Bronchial epithelial cell (primary cell): Measurements from ENCODE around the gene MAP2K4. TPM values are rescaled to one million over a fixed set of nuclear protein-coding genes. Genes with fewer than 3 reads are reported as not detected.

Source experiments
- DNase-seq: peaks from one replicate; pipeline ENCODE4 v3.0.0-alpha.2; 2010; ENCODE audit warnings: low read depth
- FAIRE-seq: peaks from 2 replicates; lab custom pipeline; 2011; peaks lifted over from hg19 to GRCh38; lab: Jason Lieb, UNC
- H3K27me3 ChIP-seq: 2 replicates; pipeline ENCODE4 v1.5.1; 2011; ENCODE audit warnings: low read length; ENCODE audit not compliant: control insufficient read depth, insufficient read depth
- H3K36me3 ChIP-seq: 2 replicates; pipeline ENCODE4 v1.5.1; 2011; ENCODE audit warnings: low read length; ENCODE audit not compliant: control insufficient read depth, insufficient read depth
- H3K4me3 ChIP-seq: 2 replicates; pipeline ENCODE4 v1.5.1; 2011; ENCODE audit warnings: mild to moderate bottlenecking, low read depth, low read length, control low read depth
- total RNA-seq: library from RNA; depleted of rRNA; stranded (reverse); fragments of >200 nt; gene quantifications from 2 replicates; pipeline ENCODE4 v1.2.1, GENCODE V29; 2014
- TF ChIP-seq, protein P1 (sequence below): IDR thresholded peaks from 2 replicates; pipeline ENCODE4 v1.5.1; 2011; ENCODE audit warnings: mild to moderate bottlenecking, moderate library complexity, low read length, control low read depth, inconsistent platforms; ENCODE audit not compliant: insufficient read depth, severe bottlenecking

The MAP2K4 gene
- total RNA-seq, 1 donor from 2014 or later = 27.9 TPM

DNA sequence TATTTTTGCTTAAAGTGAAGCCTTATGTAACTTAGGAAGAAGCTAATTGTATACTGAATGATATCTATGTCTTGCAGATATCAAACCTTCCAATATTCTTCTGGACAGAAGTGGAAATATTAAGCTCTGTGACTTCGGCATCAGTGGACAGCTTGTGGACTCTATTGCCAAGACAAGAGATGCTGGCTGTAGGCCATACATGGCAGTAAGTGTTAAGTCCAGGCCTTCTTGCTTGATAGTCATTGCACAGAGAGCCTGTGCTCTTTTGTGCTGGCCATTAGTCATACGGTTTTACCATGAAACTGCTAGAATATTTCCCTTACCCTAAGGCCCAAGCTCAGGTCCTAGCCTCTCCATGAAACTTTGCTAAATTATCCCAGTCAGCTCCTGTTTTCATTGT is 92.5 kb downstream of the MAP2K4 start:
- no peak overlapping the region for H3K4me3 ChIP-seq
- TF ChIP-seq, protein P1, sequence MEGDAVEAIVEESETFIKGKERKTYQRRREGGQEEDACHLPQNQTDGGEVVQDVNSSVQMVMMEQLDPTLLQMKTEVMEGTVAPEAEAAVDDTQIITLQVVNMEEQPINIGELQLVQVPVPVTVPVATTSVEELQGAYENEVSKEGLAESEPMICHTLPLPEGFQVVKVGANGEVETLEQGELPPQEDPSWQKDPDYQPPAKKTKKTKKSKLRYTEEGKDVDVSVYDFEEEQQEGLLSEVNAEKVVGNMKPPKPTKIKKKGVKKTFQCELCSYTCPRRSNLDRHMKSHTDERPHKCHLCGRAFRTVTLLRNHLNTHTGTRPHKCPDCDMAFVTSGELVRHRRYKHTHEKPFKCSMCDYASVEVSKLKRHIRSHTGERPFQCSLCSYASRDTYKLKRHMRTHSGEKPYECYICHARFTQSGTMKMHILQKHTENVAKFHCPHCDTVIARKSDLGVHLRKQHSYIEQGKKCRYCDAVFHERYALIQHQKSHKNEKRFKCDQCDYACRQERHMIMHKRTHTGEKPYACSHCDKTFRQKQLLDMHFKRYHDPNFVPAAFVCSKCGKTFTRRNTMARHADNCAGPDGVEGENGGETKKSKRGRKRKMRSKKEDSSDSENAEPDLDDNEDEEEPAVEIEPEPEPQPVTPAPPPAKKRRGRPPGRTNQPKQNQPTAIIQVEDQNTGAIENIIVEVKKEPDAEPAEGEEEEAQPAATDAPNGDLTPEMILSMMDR = no peak
- H3K36me3 ChIP-seq = peaks cover 4% of the 10 kb centered on the region
- no peaks in the 10 kb centered on the region for H3K27me3 ChIP-seq
- FAIRE-seq = no peak
- DNase-seq = no peak

DNA sequence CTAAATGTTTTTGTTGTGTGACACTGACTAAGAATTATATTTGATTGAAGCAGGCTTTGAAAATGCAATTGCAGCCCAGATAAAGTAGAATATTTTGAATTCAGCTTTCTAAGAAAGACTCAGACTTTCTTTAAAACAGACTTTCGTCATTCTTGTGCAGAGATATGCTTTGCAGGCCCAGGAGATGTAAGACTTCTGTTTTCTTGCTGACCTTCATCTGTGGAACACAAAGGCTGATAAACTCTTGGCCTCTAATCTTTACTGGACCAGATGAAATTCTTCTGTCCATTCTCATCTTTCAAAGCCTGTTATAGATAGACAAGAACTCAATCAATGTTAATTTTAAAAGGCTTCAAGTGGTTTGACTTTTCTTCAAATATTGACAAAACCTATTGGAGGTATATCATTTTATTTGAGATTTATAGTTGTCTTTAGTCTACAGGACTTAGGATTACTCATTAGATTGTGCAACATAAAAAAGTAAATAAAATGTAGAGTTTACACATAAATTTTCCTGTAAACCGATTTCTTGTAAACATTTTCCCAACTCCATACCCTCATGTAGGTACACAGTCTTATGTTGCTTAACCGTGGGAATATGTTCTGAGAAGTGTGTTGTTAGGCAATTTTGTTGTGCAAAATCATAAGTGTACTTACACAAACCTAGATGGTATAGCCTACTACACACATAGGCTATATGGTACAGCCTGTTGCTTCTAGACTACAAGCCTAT is 94.2 kb downstream of the MAP2K4 start:
- Histone ChIP-seq H3K4me3 (no peak overlapping the region), H3K36me3 (peaks cover 4% of the 10 kb centered on the region), H3K27me3 (no peaks in the 10 kb centered on the region)
- TF ChIP-seq, protein P1 = no peak
- FAIRE-seq (no peak), DNase-seq (peak; percentile 4)

GRCh38 chr17:12116143-12116542 is 95.5 kb downstream of the MAP2K4 start:
- TF ChIP-seq, protein P1 = no peak
- FAIRE-seq (no peak), DNase-seq (no peak)
- Histone ChIP-seq H3K36me3 (peaks cover 4% of the 10 kb centered on the region), H3K4me3 (no peak overlapping the region), H3K27me3 (no peaks in the 10 kb centered on the region)

DNA sequence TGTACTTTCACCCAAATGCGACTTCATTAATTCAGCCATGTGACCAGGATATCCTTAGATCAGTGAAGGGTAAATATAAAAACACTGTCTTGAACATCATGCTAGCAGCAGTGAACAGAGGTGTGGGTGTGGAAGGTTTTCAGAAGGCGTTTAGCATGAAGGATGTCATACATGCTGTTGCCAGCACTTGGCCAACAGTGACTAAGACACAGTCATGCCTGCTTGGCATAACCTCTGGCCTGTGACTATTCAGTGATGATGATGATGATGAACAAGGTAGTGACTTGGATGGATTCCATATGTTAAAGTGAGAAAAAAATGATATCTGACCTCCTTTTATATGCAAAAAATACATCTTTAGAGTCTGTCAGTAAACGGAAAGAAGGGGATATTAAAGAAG is 97.9 kb downstream of the MAP2K4 start:
- FAIRE-seq = no peak
- TF ChIP-seq, protein P1 = no peak
- Histone ChIP-seq H3K4me3 (no peak overlapping the region), H3K36me3 (peaks cover 4% of the 10 kb centered on the region), H3K27me3 (no peaks in the 10 kb centered on the region)
- peak; percentile 79 for DNase-seq

GRCh38 chr17:12122075-12122474 is 101.4 kb downstream of the MAP2K4 start:
- TF ChIP-seq, protein P1 = no peak
- DNase-seq (no peak), FAIRE-seq (no peak)
- H3K36me3 ChIP-seq = peaks cover 7% of the 10 kb centered on the region
- no peak overlapping the region for H3K4me3 ChIP-seq
- H3K27me3 ChIP-seq = no peaks in the 10 kb centered on the region

DNA sequence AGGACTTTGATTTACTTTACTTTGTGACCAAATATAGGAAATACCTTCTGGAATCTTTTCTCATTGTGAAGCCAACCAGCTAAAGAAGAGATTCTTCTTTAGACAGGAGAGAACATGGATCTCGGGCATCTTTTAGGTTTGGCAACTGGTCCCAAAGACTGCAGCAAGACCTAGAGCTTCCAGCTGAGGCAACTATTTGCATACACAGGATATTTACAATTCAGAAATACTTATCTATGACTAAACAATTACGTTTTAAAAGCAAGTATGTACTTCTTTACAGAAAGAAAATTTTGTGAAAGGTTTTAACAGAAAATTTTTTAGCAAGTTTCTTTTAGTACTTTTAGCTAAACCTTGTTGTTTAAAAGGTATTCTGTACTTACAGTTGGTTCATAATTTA is 106.5 kb downstream of the MAP2K4 start:
- FAIRE-seq = no peak
- TF ChIP-seq, protein P1 = no peak

More for the DNA sequence above, 106.5 kb downstream of the MAP2K4 start:
- Histone ChIP-seq H3K4me3 (no peak overlapping the region), H3K36me3 (peaks cover 10% of the 10 kb centered on the region), H3K27me3 (no peaks in the 10 kb centered on the region)
- no peak for DNase-seq
